HuH-7 (cell line): Measurements from ENCODE around the gene TMEM253.
A peak's percentile ranks its signal among the peaks of the same experiment; 100 is the strongest.

Experiments
- DNase-seq: peaks from one replicate; pipeline ENCODE4 v3.0.0; 2011; ENCODE audit warnings: low spot score

The TMEM253 gene

DNA sequence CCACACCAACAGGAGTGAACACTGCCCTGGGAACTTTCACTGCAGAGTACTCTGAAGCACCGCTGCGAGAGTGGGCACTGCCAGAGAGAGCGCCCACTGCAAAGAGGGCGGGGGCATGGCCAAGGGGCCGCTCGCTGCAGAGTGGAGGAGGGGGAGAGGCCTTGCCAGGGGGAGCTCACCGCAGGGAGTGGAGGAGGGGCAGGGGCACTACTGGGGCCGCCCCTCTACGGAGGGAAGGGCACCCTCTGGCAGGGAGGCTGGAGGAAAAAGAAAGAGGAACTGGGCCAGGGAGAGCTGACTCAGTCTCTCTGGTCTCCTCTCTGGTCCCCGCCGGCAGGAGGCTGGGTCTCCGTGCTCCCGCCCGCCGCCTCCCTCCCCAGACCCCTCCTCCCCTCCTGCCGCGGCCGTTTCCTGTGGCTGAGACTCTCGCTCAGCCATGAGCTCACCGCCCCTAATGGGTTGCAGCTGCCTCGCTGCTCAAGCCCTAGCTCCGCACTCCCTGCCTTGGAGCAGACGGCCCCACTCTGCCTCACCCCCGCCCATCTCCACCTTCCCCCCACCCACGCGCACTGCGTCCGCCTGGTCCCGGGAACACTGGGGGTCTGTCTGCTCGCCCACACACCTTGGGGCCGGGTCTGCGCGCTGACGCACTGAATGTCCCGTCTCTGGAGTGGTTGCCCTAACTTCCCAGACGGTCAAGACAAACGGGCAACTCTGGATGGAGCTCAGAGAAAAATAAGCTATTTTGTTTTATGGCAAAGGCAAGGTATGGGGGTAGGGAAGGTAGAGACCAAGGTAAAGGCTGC is 29.4 kb upstream of the TMEM253 start:
- DNase-seq: peak; percentile 77

- DNase-seq: peak; percentile 43
These were observed 28.8 kb upstream of the TMEM253 start for GRCh38 chr14:21072031-21072473.

DNA sequence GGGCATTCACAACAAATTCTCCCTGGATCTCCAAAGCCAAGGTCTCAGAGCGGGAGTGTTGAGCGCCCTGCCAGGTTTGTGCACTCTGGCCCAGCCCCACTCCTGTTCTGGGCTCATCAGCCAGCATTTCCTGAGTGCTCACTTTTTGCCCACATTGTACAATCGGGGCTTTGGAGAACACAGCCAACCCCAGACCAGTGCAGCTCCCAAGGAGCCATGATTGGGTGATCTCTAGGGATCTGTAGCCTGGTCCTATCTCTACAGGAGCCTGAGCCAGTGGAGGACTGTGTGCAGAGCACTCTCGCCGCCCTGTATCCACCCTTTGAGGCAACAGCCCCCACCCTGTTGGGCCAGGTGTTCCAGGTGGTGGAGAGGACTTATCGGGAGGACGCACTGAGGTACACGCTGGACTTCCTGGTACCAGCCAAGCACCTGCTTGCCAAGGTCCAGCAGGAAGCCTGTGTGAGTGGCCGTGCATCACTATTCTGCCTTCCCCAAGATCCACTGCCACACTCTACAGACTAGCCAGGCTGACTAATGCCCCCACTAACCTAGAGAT is 28.0 kb upstream of the TMEM253 start:
- peak; percentile 2 for DNase-seq

DNA sequence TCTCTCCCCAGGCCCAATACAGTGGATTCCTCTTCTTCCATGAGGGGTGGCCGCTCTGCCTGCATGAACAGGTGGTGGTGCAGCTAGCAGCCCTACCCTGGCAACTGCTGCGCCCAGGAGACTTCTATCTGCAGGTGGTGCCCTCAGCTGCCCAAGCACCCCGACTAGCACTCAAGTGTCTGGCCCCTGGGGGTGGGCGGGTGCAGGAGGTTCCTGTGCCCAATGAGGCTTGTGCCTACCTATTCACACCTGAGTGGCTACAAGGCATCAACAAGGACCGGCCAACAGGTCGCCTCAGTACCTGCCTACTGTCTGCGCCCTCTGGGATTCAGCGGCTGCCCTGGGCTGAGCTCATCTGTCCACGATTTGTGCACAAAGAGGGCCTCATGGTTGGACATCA is 26.9 kb upstream of the TMEM253 start:
- DNase-seq: no peak

GRCh38 chr14:21074398-21075272 is 26.2 kb upstream of the TMEM253 start:
- no peak for DNase-seq

GRCh38 chr14:21075719-21076437 is 25.0 kb upstream of the TMEM253 start:
- DNase-seq: no peak

DNA sequence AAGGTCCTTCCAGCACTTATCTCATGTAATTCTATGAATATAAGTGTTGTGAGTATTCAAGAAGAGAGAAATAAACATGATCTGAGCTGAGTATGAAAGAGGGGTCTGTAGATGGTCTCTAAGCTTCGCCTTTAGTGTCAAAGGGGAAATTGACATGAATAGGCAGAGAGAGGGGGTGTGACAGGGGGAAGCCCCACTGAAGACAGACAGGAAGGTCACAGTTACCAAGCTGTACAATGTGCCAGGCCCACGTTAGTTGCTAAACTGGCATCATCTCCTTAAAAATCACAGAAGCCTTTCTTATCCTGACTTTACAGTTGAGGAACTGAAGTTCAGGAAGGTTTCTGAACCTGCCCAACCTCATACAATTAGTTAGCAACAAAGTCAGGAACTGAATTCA is 23.2 kb upstream of the TMEM253 start:
- DNase-seq: no peak

DNA sequence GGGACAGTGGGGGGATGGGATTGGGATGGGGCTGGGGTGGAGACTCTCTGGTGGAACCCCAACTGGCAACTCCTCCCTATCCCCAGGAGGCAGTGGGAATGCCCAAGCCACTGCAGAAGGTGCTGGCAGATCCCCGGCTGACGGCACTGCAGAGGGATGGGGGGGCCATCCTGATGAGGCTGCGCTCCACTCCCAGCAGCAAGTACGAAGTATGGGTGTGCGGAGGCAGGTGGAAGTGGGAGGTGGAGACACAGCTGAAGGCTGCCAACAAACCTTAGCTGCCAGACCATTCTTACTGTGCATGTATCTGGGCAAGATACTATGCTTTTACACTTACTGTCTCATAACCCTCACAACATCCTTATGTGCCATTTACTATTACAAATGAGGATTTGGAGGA is 22.6 kb upstream of the TMEM253 start:
- no peak for DNase-seq

- no peak for DNase-seq
These were observed 22.1 kb upstream of the TMEM253 start for GRCh38 chr14:21078726-21079125.

DNA sequence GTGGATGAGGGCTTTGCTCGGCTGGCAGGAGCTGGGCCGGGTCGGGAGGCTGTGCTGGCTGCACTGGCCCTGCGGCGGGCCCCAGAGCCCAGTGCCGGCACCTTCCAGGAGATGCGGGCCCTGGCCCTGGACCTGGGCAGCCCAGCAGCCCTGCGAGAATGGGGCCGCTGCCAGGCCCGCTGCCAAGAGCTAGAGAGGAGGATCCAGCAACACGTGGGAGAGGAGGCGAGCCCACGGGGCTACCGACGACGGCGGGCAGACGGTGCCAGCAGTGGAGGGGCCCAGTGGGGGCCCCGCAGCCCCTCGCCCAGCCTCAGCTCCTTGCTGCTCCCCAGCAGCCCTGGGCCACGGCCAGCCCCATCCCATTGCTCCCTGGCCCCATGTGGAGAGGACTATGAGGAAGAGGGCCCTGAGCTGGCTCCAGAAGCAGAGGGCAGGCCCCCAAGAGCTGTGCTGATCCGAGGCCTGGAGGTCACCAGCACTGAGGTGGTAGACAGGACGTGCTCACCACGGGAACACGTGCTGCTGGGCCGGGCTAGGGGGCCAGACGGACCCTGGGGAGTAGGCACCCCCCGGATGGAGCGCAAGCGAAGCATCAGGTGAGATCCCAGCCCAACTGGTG is 19.2 kb upstream of the TMEM253 start:
- no peak for DNase-seq

- no peak for DNase-seq
These were observed 17.1 kb upstream of the TMEM253 start for GRCh38 chr14:21083565-21084325.

DNA sequence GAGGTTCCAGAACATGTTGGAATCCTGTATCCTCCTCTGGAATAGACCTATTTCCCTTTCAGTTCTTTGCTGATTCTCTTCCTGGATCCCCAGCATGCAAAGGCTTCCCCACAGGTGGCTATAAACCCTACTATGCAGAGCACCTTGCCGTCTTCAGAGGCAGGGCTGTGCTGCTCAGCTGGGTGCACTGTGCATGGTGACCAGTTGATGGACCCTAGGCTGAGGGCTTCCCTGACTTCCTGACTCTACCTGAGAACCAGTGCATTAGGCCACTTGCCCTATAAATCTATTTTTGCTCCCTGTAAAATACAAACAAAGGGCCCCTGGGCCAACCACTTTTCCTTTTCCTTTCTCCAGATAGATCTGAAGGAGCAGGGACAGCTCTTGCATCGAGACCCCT is 16.5 kb upstream of the TMEM253 start:
- DNase-seq: no peak

- no peak for DNase-seq
These were observed 15.6 kb upstream of the TMEM253 start for GRCh38 chr14:21084998-21085853.

DNA sequence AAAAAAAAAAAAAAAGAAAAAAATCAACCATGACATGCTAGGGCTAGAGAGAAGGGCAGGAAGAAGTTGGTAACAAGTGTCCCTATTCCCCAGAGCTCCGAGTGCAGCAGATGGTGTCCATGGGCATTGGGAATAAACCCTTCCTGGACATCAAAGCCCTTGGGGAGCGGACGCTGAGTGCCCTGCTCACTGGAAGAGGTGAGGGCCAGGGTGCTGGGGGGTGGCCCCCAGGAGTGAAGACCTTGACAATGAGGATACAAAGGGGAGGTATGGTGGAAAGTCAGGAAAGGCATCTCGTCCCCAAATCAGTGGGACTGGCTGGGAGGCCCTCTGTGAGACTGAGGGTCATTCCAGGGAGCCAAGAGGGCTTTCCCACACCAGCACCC is 14.0 kb upstream of the TMEM253 start:
- no peak for DNase-seq

- DNase-seq: no peak
These were observed 13.4 kb upstream of the TMEM253 start for GRCh38 chr14:21087294-21088091.

- DNase-seq: no peak
These were observed 12.2 kb upstream of the TMEM253 start for GRCh38 chr14:21088687-21089086.

DNA sequence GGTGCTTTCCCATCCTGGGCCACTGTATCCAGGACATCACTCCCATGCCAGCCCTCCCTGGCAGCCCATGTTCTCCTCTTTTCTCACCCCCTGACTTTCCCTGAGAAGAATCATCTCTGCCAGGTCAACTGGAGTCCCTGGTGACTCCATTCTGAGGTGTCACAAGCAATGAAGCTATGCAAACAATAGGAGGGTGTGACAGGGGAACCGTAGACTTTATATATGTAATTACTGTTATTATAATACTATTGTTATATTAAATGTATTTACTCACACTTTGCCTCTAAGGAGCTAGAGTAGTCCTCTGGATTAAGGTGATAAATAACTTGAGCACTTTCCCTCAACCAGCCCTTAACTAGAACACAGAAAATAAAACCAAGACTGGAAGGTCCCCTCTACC is 11.6 kb upstream of the TMEM253 start:
- no peak for DNase-seq

DNA sequence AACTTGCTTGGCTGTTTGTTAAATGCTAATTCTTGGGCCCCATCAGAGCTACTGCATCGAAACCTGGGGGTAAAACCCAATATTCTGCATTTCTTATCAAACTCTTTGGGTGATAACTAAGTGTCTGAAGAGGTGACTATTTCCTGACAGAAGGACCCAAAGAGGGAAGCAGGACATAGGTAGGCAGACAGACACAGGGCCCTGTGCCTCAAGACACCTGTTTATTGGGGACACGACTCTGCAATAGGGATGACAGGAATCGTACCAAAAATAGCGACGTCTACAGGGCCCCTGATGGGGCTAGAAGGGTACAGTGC is 11.0 kb upstream of the TMEM253 start:
- DNase-seq: no peak

- DNase-seq: peak; percentile 87
These were observed 10.5 kb upstream of the TMEM253 start for GRCh38 chr14:21090194-21090939.
